Colonic mucosa (tissue), 4 donors: Measurements from ENCODE around the gene NCL. TPM values are rescaled to one million over a fixed set of nuclear protein-coding genes. Genes with fewer than 3 reads are reported as not detected.

Experiments
- DNase-seq: peaks from one replicate; pipeline ENCODE4 v3.0.0-alpha.2; 2020
- H3K27ac ChIP-seq: fragments of 200-600 bp; one replicate; pipeline ENCODE4 v1.8.0; 2021
- H3K27me3 ChIP-seq: fragments of 200-600 bp; one replicate; pipeline ENCODE4 v1.8.0; 2021
- H3K36me3 ChIP-seq: fragments of 200-600 bp; one replicate; pipeline ENCODE4 v1.8.0; 2021
- H3K4me1 ChIP-seq: fragments of 200-600 bp; one replicate; pipeline ENCODE4 v1.8.0; 2021; ENCODE audit warnings: mild to moderate bottlenecking
- H3K4me3 ChIP-seq: fragments of 200-600 bp; one replicate; pipeline ENCODE4 v1.8.0; 2021
- H3K9ac ChIP-seq, 2 donors: one replicate each; pipeline ENCODE4 v1.7.0; 2013; ENCODE audit warnings: control low read depth in 2 of 2, low read depth in 2 of 2, low read length in 2 of 2
- H3K9me3 ChIP-seq: fragments of 200-600 bp; one replicate; pipeline ENCODE4 v1.8.0; 2021
- CTCF ChIP-seq: fragments of 200-600 bp; IDR thresholded peaks from one replicate; pipeline ENCODE4 v1.8.0; 2022; ENCODE audit warnings: antibody characterized with exemption, mild to moderate bottlenecking
- intact Hi-C: fragments of 100-400 bp; cut with DNase I; formaldehyde crosslinking; loops from one replicate; pipeline ENCODE4 v1.14.1; 2022
- total RNA-seq, 2 donors: library from RNA; stranded (reverse); fragmentation: NEBNext Ultra II Directional in 1 of 2; extraction: Animal tissue kit (Norgen Biotek cat#: 25700) in 1 of 2; gene quantifications; one replicate each; pipeline ENCODE4 v1.2.1, GENCODE V29; 2021
- donor health status: healthy.
- donor health status: DM: no; HTN: no; CAD: no.
- donor health status: DM: no; HTN: no; CAD: no.

The NCL gene
- total RNA-seq, 2 donors from 2014 or later: 309 to 534 TPM

GRCh38 chr2:231413921-231414476 is 50.3 kb downstream of the NCL start:
- DNase-seq: peak; percentile 84
- no peak for TF ChIP-seq CTCF
- Histone ChIP-seq H3K9me3 (no peaks in the 10 kb centered on the region), H3K27ac (peak overlapping the region; percentile 86), H3K27me3 (no peaks in the 10 kb centered on the region), H3K4me1 (peaks cover 4% of the 10 kb centered on the region), H3K4me3 (no peak overlapping the region), H3K9ac (peak overlapping the region in 1 of 2 donors; percentile 85), H3K36me3 (no peaks in the 10 kb centered on the region)
- intact Hi-C loops: loop anchor here (5.0 kb wide), 2 partner anchors 48 to 312 kb away; partner anchors contain the start of gene NCL

GRCh38 chr2:231413456-231413855 is 50.8 kb downstream of the NCL start:
- peak overlapping the region; percentile 86 for H3K27ac ChIP-seq
- peak overlapping the region; percentile 7 for H3K4me3 ChIP-seq

GRCh38 chr2:231412618-231412963 is 51.7 kb downstream of the NCL start:
- no peak for DNase-seq
- Histone ChIP-seq H3K36me3 (no peaks in the 10 kb centered on the region), H3K4me3 (peak overlapping the region; percentile 55), H3K9me3 (no peaks in the 10 kb centered on the region), H3K27me3 (no peaks in the 10 kb centered on the region), H3K4me1 (peaks cover 4% of the 10 kb centered on the region), H3K9ac (peak overlapping the region; percentile 84 to 85), H3K27ac (peak overlapping the region; percentile 86)
- TF ChIP-seq CTCF: no peak
- intact Hi-C loops: loop anchor here (5.0 kb wide), 2 partner anchors 50 to 310 kb away; partner anchors contain the start of gene NCL

More at GRCh38 chr2:231413456-231413855, 50.8 kb downstream of the NCL start:
- Histone ChIP-seq H3K9ac (peak overlapping the region in 1 of 2 donors; percentile 85), H3K27me3 (no peaks in the 10 kb centered on the region), H3K9me3 (no peaks in the 10 kb centered on the region), H3K36me3 (no peaks in the 10 kb centered on the region), H3K4me1 (peaks cover 4% of the 10 kb centered on the region)
- DNase-seq: peak; percentile 60
- intact Hi-C loops: loop anchor here (5.0 kb wide), 2 partner anchors 49 to 311 kb away; partner anchors contain the start of gene NCL
- no peak for TF ChIP-seq CTCF

- no peaks in the 10 kb centered on the region for H3K27me3 ChIP-seq
- no peaks in the 10 kb centered on the region for H3K9me3 ChIP-seq
- H3K4me1 ChIP-seq: peaks cover 4% of the 10 kb centered on the region
- DNase-seq: peak; percentile 97
- intact Hi-C loops: loop anchor here (5.0 kb wide), 2 partner anchors 50 to 310 kb away; partner anchors contain the start of gene NCL
- TF ChIP-seq CTCF: peak; percentile 91
- no peaks in the 10 kb centered on the region for H3K36me3 ChIP-seq
- H3K4me3 ChIP-seq: peak overlapping the region; percentile 55
- peak overlapping the region; percentile 84 to 85 for H3K9ac ChIP-seq
- H3K27ac ChIP-seq: peak overlapping the region; percentile 86
Measured at GRCh38 chr2:231411831-231412617, 52.3 kb downstream of the NCL start.

GRCh38 chr2:231411237-231411636 is 53.0 kb downstream of the NCL start:
- no peak for DNase-seq
- no peak for TF ChIP-seq CTCF
- Histone ChIP-seq H3K9ac (no peak overlapping the region), H3K27ac (peak overlapping the region; percentile 86), H3K9me3 (no peaks in the 10 kb centered on the region), H3K4me3 (no peak overlapping the region), H3K4me1 (peaks cover 4% of the 10 kb centered on the region), H3K27me3 (no peaks in the 10 kb centered on the region), H3K36me3 (no peaks in the 10 kb centered on the region)
- intact Hi-C loops: loop anchor here (5.0 kb wide), 2 partner anchors 51 to 309 kb away; partner anchors contain the start of gene NCL
